ENCODE data around the gene CPNE2. TPM values are rescaled to one million over a fixed set of nuclear protein-coding genes. Genes with fewer than 3 reads are reported as not detected.
"Not testable (repeated sequence)": the region's sequence is repeated elsewhere in the genome, so short reads cannot be mapped to it uniquely, and the experiment has no call there.

The CPNE2 gene
- total RNA-seq, 4 donors from 2014 or later: 18.0 to 38.7 (median 27.8) TPM

GRCh38 chr16:57188711-57189002, 96.3 kb downstream of the CPNE2 start:
- Histone ChIP-seq H3K36me3 (no peaks in the 10 kb centered on the region), H3K27me3 (no peaks in the 10 kb centered on the region), H3K4me3 (no peak overlapping the region), H3K9me3 (no peaks in the 10 kb centered on the region), H3K27ac (no peak overlapping the region), H3K4me1 (peaks cover 3 to 77% (median 16%) of the 10 kb centered on the region in 3 donors)
- TF ChIP-seq POLR2AphosphoS5 (IDR thresholded peaks at IDR 0.05): no peak
- no peak for TF ChIP-seq POLR2A (IDR thresholded peaks at IDR 0.05)
- TF ChIP-seq, protein P1, sequence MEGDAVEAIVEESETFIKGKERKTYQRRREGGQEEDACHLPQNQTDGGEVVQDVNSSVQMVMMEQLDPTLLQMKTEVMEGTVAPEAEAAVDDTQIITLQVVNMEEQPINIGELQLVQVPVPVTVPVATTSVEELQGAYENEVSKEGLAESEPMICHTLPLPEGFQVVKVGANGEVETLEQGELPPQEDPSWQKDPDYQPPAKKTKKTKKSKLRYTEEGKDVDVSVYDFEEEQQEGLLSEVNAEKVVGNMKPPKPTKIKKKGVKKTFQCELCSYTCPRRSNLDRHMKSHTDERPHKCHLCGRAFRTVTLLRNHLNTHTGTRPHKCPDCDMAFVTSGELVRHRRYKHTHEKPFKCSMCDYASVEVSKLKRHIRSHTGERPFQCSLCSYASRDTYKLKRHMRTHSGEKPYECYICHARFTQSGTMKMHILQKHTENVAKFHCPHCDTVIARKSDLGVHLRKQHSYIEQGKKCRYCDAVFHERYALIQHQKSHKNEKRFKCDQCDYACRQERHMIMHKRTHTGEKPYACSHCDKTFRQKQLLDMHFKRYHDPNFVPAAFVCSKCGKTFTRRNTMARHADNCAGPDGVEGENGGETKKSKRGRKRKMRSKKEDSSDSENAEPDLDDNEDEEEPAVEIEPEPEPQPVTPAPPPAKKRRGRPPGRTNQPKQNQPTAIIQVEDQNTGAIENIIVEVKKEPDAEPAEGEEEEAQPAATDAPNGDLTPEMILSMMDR (IDR thresholded peaks at IDR 0.05): no peak
- TF ChIP-seq EP300 (IDR thresholded peaks at IDR 0.05): no peak
- 91 to 97% methylated on average over 4 to 5 of the region's 9 CpGs for WGBS, 2 donors (ENCODE audit: low coverage in 1 of 2)
- no peak for ATAC-seq

DNA sequence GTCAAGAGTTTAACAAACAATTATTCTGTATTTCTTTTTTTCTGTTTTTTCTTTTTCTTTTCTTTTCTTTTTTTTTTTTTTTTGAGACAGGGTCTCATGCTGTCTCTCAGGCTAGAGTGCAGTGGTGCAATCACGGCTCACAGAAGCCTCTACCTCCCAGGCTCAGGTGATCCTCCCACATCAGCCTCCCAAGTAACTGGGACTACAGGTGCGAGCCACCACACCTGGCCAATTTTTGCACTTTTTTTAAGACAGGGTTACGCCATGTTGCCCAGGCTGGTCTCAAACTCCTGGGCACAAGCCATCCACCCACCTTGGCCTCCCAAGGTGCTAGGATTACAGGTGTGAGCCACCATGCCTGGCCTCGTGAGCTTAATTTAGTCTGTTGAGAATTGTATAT, 97.1 kb downstream of the CPNE2 start:
- not testable (repeated sequence) for ATAC-seq, H3K9me3 ChIP-seq, H3K27ac ChIP-seq, H3K27me3 ChIP-seq, H3K4me3 ChIP-seq, H3K36me3 ChIP-seq
- WGBS, 2 donors (ENCODE audit: low coverage in 1 of 2): 100% methylated on average over 2 to 3 of the region's 4 CpGs
- peaks cover 6 to 82% (median 23%) of the 10 kb centered on the region in 3 donors for H3K4me1 ChIP-seq

GRCh38 chr16:57190136-57190535, 97.8 kb downstream of the CPNE2 start:
- WGBS, 2 donors (ENCODE audit: low coverage in 1 of 2): 90 to 100% methylated on average over 1 to 2 of the region's 2 CpGs
- no peak for TF ChIP-seq POLR2A (IDR thresholded peaks at IDR 0.05)
- TF ChIP-seq POLR2AphosphoS5 (IDR thresholded peaks at IDR 0.05): no peak
- TF ChIP-seq, protein P1 (IDR thresholded peaks at IDR 0.05): no peak
- no peak for TF ChIP-seq EP300 (IDR thresholded peaks at IDR 0.05)
- no peak for ATAC-seq
- H3K9me3 ChIP-seq: no peaks in the 10 kb centered on the region
- H3K4me1 ChIP-seq: peaks cover 10 to 82% (median 24%) of the 10 kb centered on the region in 3 donors
- no peaks in the 10 kb centered on the region for H3K27me3 ChIP-seq
- no peaks in the 10 kb centered on the region for H3K36me3 ChIP-seq
- no peak overlapping the region for H3K27ac ChIP-seq
- no peak overlapping the region for H3K4me3 ChIP-seq

DNA sequence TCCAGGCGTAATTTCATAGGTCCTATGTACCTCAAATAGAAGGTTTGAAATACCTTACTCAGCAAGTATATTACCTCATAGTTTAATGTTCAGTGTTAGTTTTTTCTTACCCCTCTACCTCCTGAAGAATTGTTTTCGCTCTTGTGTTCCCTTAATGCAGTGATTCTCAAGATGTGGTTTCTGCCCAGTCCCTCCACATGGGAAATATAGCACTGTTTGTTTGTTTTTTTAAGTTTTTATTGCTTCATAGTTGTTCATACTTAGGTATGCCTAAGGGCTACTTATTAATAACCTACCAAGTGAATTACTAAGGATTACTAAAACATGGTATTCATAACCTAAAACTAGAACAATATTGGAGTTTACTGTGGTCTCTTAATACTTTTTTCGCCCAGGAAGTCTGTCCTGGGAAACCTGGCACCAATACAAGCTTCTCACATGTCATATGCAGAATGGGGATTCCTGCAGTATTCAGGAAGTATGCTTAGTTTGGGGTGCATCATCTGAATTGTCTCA, 98.7 kb downstream of the CPNE2 start:
- peak overlapping the region in 1 of 4 donors; percentile 6 for H3K27ac ChIP-seq

GRCh38 chr16:57192146-57192545, 99.8 kb downstream of the CPNE2 start:
- no peak for ATAC-seq
- WGBS, 2 donors (ENCODE audit: low coverage in 1 of 2): 71 to 78% methylated on average over 3 of the region's 3 CpGs
- no peaks in the 10 kb centered on the region for H3K9me3 ChIP-seq
- no peak for TF ChIP-seq EP300 (IDR thresholded peaks at IDR 0.05)
- TF ChIP-seq POLR2AphosphoS5 (IDR thresholded peaks at IDR 0.05): no peak
- TF ChIP-seq, protein P1 (IDR thresholded peaks at IDR 0.05): no peak
- no peak for TF ChIP-seq POLR2A (IDR thresholded peaks at IDR 0.05)
- no peak overlapping the region for H3K27ac ChIP-seq
- H3K36me3 ChIP-seq: no peaks in the 10 kb centered on the region
- H3K4me3 ChIP-seq: no peak overlapping the region
- peaks cover 10 to 94% (median 30%) of the 10 kb centered on the region in 3 donors for H3K4me1 ChIP-seq
- H3K27me3 ChIP-seq: no peaks in the 10 kb centered on the region

More for the DNA sequence above, 98.7 kb downstream of the CPNE2 start:
- TF ChIP-seq POLR2AphosphoS5 (IDR thresholded peaks at IDR 0.05) (no peak), POLR2A (IDR thresholded peaks at IDR 0.05) (no peak), EP300 (IDR thresholded peaks at IDR 0.05) (no peak)
- TF ChIP-seq, protein P1 (IDR thresholded peaks at IDR 0.05): no peak
- WGBS, 2 donors (ENCODE audit: low coverage in 1 of 2): 59 to 66% methylated on average over 3 of the region's 3 CpGs
- no peak for ATAC-seq
- Histone ChIP-seq H3K27me3 (no peaks in the 10 kb centered on the region), H3K4me1 (peaks cover 10 to 87% (median 27%) of the 10 kb centered on the region in 3 donors), H3K4me3 (no peak overlapping the region), H3K36me3 (no peaks in the 10 kb centered on the region), H3K9me3 (no peaks in the 10 kb centered on the region)
